T-cell (primary cell): ENCODE measurements around the gene SH3BP4. TPM values are rescaled to one million over a fixed set of nuclear protein-coding genes. Genes with fewer than 3 reads are reported as not detected.

Source experiments
- ATAC-seq, 4 experiments: fragments of 200-7000 bp in 3 of 4; fragments of 150-1000 bp in 1 of 4; cut with Tn5 transposase; replicated peaks in 1 of 4; 1 replicate in 3 of 4; 2 replicates in 1 of 4; pipeline ENCODE4 v1.10.0; 2021; ENCODE audit warnings: moderate library complexity in 3 of 4, mild to moderate bottlenecking in 2 of 4, moderate number of reproducible peaks in 1 of 4
- CTCF ChIA-PET, 2 donors: fragments of 300-600 bp; sonication (Branson Sonifier 250); formaldehyde crosslinking; loops; one replicate each; lab custom pipeline; 2022; ENCODE audit warnings: antibody characterized with exemption in 2 of 2; lab: Charles Lee
- POLR2A ChIA-PET, 2 donors: fragments of 300-600 bp; sonication (Branson Sonifier 250); formaldehyde crosslinking; loops; one replicate each; lab custom pipeline; 2022; ENCODE audit warnings: antibody characterized with exemption in 2 of 2; lab: Charles Lee
- DNase-seq, 35 experiments: peaks; one replicate each; pipeline versions ENCODE4 v3.0.0 to v3.0.0-alpha.2; 2013 to 2023
- H3K27ac ChIP-seq: one replicate; pipeline ENCODE4 v1.5.1; 2013; ENCODE audit warnings: low read length
- H3K27me3 ChIP-seq, 2 experiments: replicated peaks in 1 of 2; 1 replicate in 1 of 2; 2 replicates in 1 of 2; pipeline versions ENCODE4 v1.6.1 to v1.7.0; 2013; ENCODE audit warnings: low read length in 1 of 2, mixed read lengths in 1 of 2; ENCODE audit not compliant: control insufficient read depth in 2 of 2, insufficient read depth in 2 of 2; ENCODE audit errors: extremely low read depth in 1 of 2
- H3K36me3 ChIP-seq, 2 donors: 1 replicate in 1 of 2; 2 replicates in 1 of 2; pipeline versions ENCODE4 v1.6.1 to v1.7.0; 2013; ENCODE audit warnings: low read length in 1 of 2; ENCODE audit not compliant: control insufficient read depth in 2 of 2, insufficient read depth in 1 of 2; ENCODE audit errors: extremely low read depth in 1 of 2
- H3K4me1 ChIP-seq, 2 experiments: 1 replicate in 1 of 2; 2 replicates in 1 of 2; pipeline versions ENCODE4 v1.6.1 to v1.7.0; 2013; ENCODE audit warnings: low read length in 2 of 2, mixed read lengths in 1 of 2; ENCODE audit not compliant: insufficient read depth in 2 of 2, control insufficient read depth in 1 of 2; ENCODE audit errors: extremely low read depth in 1 of 2
- H3K4me3 ChIP-seq, 2 donors: 1 replicate in 1 of 2; 2 replicates in 1 of 2; pipeline versions ENCODE4 v1.5.1 to v1.7.0; 2013; ENCODE audit warnings: mild to moderate bottlenecking in 2 of 2, low read length in 1 of 2, moderate library complexity in 1 of 2; ENCODE audit not compliant: control insufficient read depth in 1 of 2; ENCODE audit errors: extremely low read depth in 1 of 2
- H3K9me3 ChIP-seq: 2 replicates; pipeline ENCODE4 v1.7.0; 2013
- H3K27ac Mint-ChIP-seq, 2 donors: one replicate each; pipeline ENCODE4 v1.8.0; 2020 to 2021; ENCODE audit warnings: mild to moderate bottlenecking in 2 of 2, mixed read lengths in 2 of 2
- H3K27me3 Mint-ChIP-seq, 2 donors: one replicate each; pipeline ENCODE4 v1.8.0; 2021 to 2022; ENCODE audit warnings: mixed read lengths in 2 of 2
- H3K36me3 Mint-ChIP-seq: one replicate; pipeline ENCODE4 v1.8.0; 2021; ENCODE audit warnings: mixed read lengths
- H3K4me1 Mint-ChIP-seq, 3 donors: one replicate each; pipeline ENCODE4 v1.8.0; 2020 to 2022; ENCODE audit warnings: mixed read lengths in 3 of 3, mild to moderate bottlenecking in 1 of 3
- H3K4me3 Mint-ChIP-seq, 3 donors: one replicate each; pipeline ENCODE4 v1.8.0; 2020 to 2022; ENCODE audit warnings: mild to moderate bottlenecking in 3 of 3, mixed read lengths in 3 of 3, moderate library complexity in 3 of 3
- H3K9me3 Mint-ChIP-seq, 3 donors: one replicate each; pipeline ENCODE4 v1.8.0; 2020 to 2022; ENCODE audit warnings: mixed read lengths in 3 of 3
- WGBS: methylation state at CpG from one replicate; pipeline ENCODE4 v1.1.5; 2013; ENCODE audit warnings: missing lambda C conversion rate; ENCODE audit not compliant: insufficient coverage; 5-methylcytosine and 5-hydroxymethylcytosine counted together
- total RNA-seq, 35 experiments: library from RNA in 6 of 35; stranded (reverse) in 6 of 35; fragments of 120-200 nt in 1 of 35; gene quantifications; one replicate each; pipeline versions ENCODE4 v1.2.1 to v1.2.4 and lab custom pipeline; 2013 to 2026

Gene SH3BP4
- total RNA-seq, 5 donors from 2014 or later (not counting 1 experiment from before 2014, with no cell fraction given): 0.14 to 1.3 (median 0.50) TPM

DNA sequence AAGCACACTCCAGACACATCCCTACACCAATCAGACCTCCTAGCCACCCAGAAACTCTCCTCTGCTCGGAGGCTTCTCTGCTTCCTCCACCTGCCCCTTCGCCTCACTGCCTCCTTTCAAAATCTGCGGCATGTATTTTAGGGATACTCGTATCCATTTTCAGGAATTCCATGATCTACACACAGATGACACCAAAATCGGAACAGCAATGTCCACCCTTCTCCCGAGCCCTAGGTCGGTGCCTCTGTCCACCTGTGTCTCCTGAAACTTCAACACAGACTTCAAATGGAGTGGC lies 1.4 kb upstream of the SH3BP4 start:
- no peak overlapping the region for H3K27ac Mint-ChIP-seq
- H3K36me3 Mint-ChIP-seq: no peaks in the 10 kb centered on the region
- Histone ChIP-seq H3K36me3 (no peaks in the 10 kb centered on the region), H3K4me3 (no peak overlapping the region), H3K27me3 (peaks cover 0 to 51% of the 10 kb centered on the region in 2 experiments), H3K9me3 (no peaks in the 10 kb centered on the region), H3K4me1 (peaks cover 0 to 14% of the 10 kb centered on the region in 2 experiments), H3K27ac (no peak overlapping the region)
- ATAC-seq (no peak), DNase-seq (no peak)
- ChIA-PET CTCF (interaction anchor here in 1 of 2 donors (0.7 kb wide), 1 partner anchor 21 kb away, joined by 3 read pairs; no protein-coding TSS in a partner anchor), POLR2A (no interaction called here)
- WGBS: 84% methylated on average over 7 of the region's 7 CpGs
- peaks cover 8 to 18% (median 12%) of the 10 kb centered on the region in 3 donors for H3K4me1 Mint-ChIP-seq
- H3K27me3 Mint-ChIP-seq: peaks cover 68 to 79% of the 10 kb centered on the region in 2 donors
- no peaks in the 10 kb centered on the region for H3K9me3 Mint-ChIP-seq
- peak overlapping the region; percentile 42 to 77 (median 74) for H3K4me3 Mint-ChIP-seq

DNA sequence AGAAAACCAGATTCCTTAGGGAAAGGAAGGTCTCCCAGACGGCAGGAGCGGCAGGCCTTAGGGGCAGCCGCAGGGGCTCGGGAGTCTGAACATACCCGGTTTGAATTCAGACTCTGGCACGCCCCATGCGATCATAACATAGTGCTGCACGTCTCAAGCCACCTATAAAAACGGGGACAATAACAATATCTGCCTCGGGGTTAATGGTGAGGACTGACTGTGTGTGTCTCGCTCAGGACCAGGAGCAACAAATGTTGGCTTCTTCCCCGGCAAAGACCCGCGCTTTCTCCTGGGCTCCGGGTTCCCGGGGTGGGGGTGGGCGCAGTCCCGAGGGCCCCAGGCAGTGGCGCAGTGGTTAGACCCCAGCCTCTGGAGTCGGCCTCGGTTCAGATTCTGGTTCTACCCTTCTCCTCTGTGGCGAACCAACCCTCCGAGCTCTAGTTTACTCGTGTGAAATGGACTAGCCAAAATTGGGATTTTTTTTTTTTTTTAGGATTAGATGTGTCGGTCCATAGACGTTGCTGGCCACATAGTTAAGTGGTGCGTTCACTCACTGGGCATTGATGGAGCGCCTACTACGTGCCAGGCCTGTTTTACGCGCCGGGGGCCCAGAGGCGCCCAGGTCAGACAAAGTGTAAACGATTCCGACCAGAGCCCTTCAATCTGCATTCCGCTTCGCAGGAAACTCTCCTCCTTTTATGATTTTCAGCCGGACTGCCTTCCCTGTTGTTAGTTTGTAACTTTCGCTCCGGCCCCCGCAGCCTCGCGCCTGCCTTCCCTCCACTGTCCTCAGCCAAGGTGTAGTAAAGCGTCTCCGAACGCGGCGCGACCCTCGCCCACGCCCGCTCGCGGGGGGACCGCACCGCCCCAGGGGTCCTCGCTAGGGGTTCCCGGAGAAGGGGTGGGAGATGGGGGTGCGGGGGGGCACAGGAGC lies 820 bp upstream of the SH3BP4 start:
- POLR2A ChIA-PET: no interaction called here
- Mint-ChIP-seq H3K36me3 (no peaks in the 10 kb centered on the region), H3K27me3 (peaks cover 70 to 80% of the 10 kb centered on the region in 2 donors), H3K4me3 (peak overlapping the region; percentile 74 to 77 (median 77)), H3K9me3 (no peaks in the 10 kb centered on the region), H3K4me1 (peaks cover 8 to 18% (median 12%) of the 10 kb centered on the region in 3 donors), H3K27ac (no peak overlapping the region)
- H3K4me3 ChIP-seq: peak overlapping the region in 1 of 2 donors; percentile 63
- no peak for ATAC-seq
- H3K36me3 ChIP-seq: no peaks in the 10 kb centered on the region
- CTCF ChIA-PET: no interaction called here
- peaks cover 0 to 14% of the 10 kb centered on the region in 2 experiments for H3K4me1 ChIP-seq
- H3K27ac ChIP-seq: no peak overlapping the region
- peaks cover 0 to 53% of the 10 kb centered on the region in 2 experiments for H3K27me3 ChIP-seq
- DNase-seq: no peak
- 12% methylated on average over 44 of the region's 59 CpGs for WGBS
- no peaks in the 10 kb centered on the region for H3K9me3 ChIP-seq

DNA sequence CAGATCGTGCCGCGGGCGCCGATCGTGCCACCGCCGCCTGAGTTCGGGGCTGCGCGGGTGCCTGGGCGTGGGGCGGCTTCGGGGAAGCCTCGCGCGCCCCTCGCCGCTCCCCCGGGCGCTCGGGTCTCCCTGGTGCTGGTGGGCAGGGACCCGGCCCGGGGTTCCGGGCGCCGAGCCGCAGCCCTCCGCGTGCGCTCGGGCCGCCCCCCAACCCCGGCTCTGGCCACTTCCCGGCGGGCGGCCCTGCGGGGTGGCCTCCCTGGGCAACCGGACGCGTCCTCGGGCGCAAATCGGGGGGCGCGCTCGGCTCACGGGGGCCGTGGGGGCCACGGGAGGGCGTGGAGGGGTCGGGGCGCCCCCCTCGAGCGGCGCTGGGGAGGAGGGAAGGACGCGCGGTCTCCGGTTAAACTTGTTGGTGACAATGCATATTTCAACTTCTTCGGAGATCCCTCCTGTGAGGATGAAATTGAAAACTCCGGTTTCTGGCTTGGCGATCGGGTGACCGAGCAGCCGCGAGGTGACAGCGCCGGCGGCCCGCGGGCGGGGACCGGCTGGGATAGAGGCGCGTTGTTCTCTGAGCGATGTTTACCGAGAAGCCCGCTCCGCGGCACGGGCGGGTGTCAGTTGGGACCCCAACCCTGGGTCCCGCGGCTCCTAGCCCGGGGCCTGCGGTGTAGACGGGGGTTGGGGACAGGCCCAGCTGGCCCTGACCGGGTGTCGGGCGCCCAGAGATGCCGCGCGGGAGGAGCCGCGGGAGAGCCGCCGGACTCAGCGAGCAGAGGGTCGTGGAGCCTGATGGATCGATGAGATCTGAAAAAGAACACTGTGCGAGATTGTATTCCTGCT lies 676 bp downstream of the SH3BP4 start:
- H3K9me3 ChIP-seq: no peaks in the 10 kb centered on the region
- H3K4me1 ChIP-seq: peaks cover 0 to 14% of the 10 kb centered on the region in 2 experiments
- no peak overlapping the region for H3K27ac Mint-ChIP-seq
- H3K4me1 Mint-ChIP-seq: peaks cover 8 to 18% (median 12%) of the 10 kb centered on the region in 3 donors
- peak overlapping the region; percentile 52 to 65 (median 64) for H3K4me3 Mint-ChIP-seq
- peaks cover 64 to 70% of the 10 kb centered on the region in 2 donors for H3K27me3 Mint-ChIP-seq
- peaks cover 0 to 58% of the 10 kb centered on the region in 2 experiments for H3K27me3 ChIP-seq
- ChIA-PET CTCF (no interaction called here), POLR2A (no interaction called here)
- no peaks in the 10 kb centered on the region for H3K36me3 ChIP-seq
- peak overlapping the region in 1 of 2 donors; percentile 39 for H3K4me3 ChIP-seq
- no peak overlapping the region for H3K27ac ChIP-seq
- WGBS: 3% methylated on average over 98 of the region's 102 CpGs
- peak in 2 of 4 experiments; percentile 7 to 16 for ATAC-seq
- no peak for DNase-seq
- no peaks in the 10 kb centered on the region for H3K36me3 Mint-ChIP-seq
- no peaks in the 10 kb centered on the region for H3K9me3 Mint-ChIP-seq

DNA sequence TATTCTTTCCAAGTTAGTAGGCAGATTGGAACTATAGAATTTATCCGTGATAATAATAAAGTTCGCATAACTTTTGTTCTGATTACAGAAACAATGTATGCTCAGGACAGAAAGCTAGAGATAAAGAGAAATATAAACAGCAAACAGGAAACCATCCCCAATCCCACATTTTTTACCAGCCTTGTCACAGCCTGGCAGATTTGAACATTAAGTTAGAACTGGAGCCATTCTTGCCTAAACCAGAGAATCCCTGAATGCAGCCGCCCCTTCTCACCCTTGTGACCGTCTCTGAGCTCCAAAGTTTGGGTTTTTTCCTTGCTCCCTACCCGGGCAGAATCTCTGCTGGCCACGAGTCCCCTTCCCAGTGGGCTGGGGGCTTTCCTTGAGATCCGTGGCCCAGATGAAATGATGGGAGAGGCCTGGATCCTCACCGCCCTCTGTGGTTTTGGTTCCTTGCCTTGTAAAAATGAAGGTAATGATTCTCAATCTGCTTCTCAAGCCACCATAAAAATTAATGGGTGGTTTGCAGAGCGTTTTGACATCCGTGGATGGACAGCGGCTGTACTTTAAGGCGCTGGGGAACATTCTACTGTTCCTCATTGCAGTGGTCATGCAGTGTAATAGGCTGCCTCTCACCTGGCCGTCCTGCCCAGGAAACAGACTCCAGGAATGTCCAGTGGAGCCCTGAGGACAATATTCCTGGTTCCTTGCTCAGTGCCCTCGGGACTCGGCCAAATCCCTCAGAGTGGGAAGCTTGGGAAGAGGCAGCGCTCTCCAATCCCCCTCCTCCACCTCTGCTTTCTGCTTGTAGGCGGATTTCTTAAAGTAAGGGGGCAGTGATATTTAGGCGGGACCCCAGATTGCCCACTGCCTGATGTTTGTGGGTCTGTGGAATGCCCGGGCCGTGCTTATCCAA lies 1.6 kb downstream of the SH3BP4 start:
- Histone ChIP-seq H3K9me3 (no peaks in the 10 kb centered on the region), H3K4me3 (no peak overlapping the region), H3K36me3 (no peaks in the 10 kb centered on the region), H3K27ac (no peak overlapping the region), H3K27me3 (peaks cover 0 to 57% of the 10 kb centered on the region in 2 experiments), H3K4me1 (peaks cover 0 to 14% of the 10 kb centered on the region in 2 experiments)
- no peaks in the 10 kb centered on the region for H3K36me3 Mint-ChIP-seq
- CTCF ChIA-PET: no interaction called here
- POLR2A ChIA-PET: no interaction called here
- peaks cover 8 to 18% (median 12%) of the 10 kb centered on the region in 3 donors for H3K4me1 Mint-ChIP-seq
- ATAC-seq (no peak), DNase-seq (no peak)
- 84% methylated on average over 11 of the region's 20 CpGs for WGBS
- no peaks in the 10 kb centered on the region for H3K9me3 Mint-ChIP-seq
- peaks cover 59 to 67% of the 10 kb centered on the region in 2 donors for H3K27me3 Mint-ChIP-seq
- H3K27ac Mint-ChIP-seq: no peak overlapping the region
- peak overlapping the region; percentile 52 to 65 (median 64) for H3K4me3 Mint-ChIP-seq

DNA sequence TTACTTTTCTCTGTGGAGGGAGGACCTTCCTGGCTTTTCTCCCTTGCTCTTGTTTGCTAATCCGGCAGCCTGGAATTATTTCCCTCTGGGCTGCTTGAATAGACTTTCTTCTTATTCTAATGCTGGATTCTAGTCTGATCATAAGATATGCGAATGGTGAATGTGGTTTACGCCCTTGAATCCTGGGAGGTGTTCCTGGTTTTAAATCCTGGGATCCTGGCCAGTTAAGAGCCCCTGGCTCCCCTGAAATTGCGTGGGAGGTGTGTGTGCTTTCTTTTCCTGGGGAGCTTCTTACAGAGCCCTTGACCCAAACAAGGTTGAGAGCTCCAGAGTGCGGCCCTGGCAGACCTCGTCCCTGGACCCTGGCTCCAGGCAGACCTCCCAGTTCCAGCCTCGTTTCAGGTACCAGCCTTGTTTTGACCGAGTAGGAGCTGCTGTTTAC lies 2.8 kb downstream of the SH3BP4 start:
- Mint-ChIP-seq H3K4me1 (peaks cover 8 to 18% (median 12%) of the 10 kb centered on the region in 3 donors), H3K4me3 (peak overlapping the region in 2 of 3 donors; percentile 12 to 22), H3K36me3 (no peaks in the 10 kb centered on the region), H3K27ac (no peak overlapping the region), H3K27me3 (peaks cover 47 to 56% of the 10 kb centered on the region in 2 donors), H3K9me3 (no peaks in the 10 kb centered on the region)
- no peak overlapping the region for H3K27ac ChIP-seq
- ChIA-PET POLR2A (no interaction called here), CTCF (no interaction called here)
- 76% methylated on average over 5 of the region's 8 CpGs for WGBS
- H3K36me3 ChIP-seq: no peaks in the 10 kb centered on the region
- H3K9me3 ChIP-seq: no peaks in the 10 kb centered on the region
- DNase-seq (no peak), ATAC-seq (no peak)
- peaks cover 0 to 54% of the 10 kb centered on the region in 2 experiments for H3K27me3 ChIP-seq
- peaks cover 0 to 14% of the 10 kb centered on the region in 2 experiments for H3K4me1 ChIP-seq
- no peak overlapping the region for H3K4me3 ChIP-seq
